ENCODE results near the gene GLRX3.
"Not testable (repeated sequence)": the region's sequence is repeated elsewhere in the genome, so short reads cannot be mapped to it uniquely, and the experiment has no call there.

GLRX3 gene

DNA sequence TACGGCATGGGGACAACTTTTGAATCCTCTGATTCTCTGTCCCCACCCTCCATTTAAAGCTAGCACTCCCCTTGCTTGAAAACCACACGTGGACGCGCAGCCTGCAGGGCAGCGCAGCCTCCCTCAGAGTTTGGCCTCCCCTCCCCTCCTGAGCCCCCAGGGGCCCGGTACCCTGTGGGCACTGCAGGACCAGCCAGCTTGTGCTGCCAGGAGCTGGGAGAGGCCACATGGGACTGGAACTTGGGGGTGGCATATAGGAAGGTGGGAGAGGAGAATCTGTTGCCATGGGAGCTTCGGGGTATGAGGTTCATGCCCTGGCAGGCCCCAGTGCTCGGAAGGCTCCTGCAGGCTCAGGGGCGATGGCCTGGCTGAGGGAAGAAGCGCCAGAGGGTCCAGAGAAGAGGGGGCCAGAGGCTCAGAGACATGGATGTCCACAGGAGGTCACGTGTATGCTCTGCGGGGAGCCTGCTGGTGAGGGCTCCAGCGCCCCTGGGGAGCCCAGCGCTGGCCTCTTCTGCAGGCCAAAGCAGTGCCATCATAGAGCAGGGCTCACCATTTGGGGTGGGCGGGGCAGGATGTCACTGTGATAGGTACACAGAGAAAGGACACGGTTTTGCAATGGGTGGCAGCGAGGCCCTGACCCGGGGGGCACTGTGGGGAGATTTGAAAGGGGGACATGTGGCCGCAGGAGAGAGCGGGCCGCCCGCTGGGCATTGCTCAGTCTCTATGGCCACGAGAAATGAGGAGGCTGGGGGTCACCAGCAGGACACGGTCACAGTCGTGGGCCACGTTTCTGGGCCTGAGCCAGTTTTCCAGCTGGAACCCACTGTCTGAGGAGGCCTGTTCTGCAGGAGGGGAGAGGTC, 64.2 kb downstream of the GLRX3 start:
- H3K4me1 ChIP-seq (ENCODE audit: insufficient read depth, low read length, severe bottlenecking) = no peaks in the 10 kb centered on the region
- no peaks in the 10 kb centered on the region for H3K9me3 ChIP-seq (ENCODE audit: low read length)
- H3K79me2 ChIP-seq (ENCODE audit: insufficient read depth, low read length) = no peaks in the 10 kb centered on the region
- TF ChIP-seq, protein P1, sequence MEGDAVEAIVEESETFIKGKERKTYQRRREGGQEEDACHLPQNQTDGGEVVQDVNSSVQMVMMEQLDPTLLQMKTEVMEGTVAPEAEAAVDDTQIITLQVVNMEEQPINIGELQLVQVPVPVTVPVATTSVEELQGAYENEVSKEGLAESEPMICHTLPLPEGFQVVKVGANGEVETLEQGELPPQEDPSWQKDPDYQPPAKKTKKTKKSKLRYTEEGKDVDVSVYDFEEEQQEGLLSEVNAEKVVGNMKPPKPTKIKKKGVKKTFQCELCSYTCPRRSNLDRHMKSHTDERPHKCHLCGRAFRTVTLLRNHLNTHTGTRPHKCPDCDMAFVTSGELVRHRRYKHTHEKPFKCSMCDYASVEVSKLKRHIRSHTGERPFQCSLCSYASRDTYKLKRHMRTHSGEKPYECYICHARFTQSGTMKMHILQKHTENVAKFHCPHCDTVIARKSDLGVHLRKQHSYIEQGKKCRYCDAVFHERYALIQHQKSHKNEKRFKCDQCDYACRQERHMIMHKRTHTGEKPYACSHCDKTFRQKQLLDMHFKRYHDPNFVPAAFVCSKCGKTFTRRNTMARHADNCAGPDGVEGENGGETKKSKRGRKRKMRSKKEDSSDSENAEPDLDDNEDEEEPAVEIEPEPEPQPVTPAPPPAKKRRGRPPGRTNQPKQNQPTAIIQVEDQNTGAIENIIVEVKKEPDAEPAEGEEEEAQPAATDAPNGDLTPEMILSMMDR (IDR thresholded peaks at IDR 0.05; ENCODE audit: low read length) = no peak
- TF ChIP-seq EZH2 (IDR thresholded peaks at IDR 0.05; ENCODE audit: borderline replicate concordance, low read length) = no peak
- H2AFZ ChIP-seq (ENCODE audit: low read length) = no peak overlapping the region
- no peak overlapping the region for H3K27ac ChIP-seq (ENCODE audit: low read depth, low read length, poor library complexity, severe bottlenecking)
- no peaks in the 10 kb centered on the region for H3K27me3 ChIP-seq (ENCODE audit: insufficient read depth, low read length)
- no peak overlapping the region for H3K9ac ChIP-seq (ENCODE audit: low read length)
- no peaks in the 10 kb centered on the region for H3K36me3 ChIP-seq (ENCODE audit: insufficient read depth, low read length)
- no peak overlapping the region for H3K4me3 ChIP-seq (ENCODE audit: low read depth, low read length, poor library complexity, severe bottlenecking)
- no peaks in the 10 kb centered on the region for H3F3A ChIP-seq (ENCODE audit: insufficient read depth, low read length)
- H4K20me1 ChIP-seq (ENCODE audit: insufficient read depth, low read length) = no peaks in the 10 kb centered on the region
- no peak overlapping the region for H3K4me2 ChIP-seq (ENCODE audit: low read length)
- H3K9me2 ChIP-seq (ENCODE audit: low read depth, low read length) = no peaks in the 10 kb centered on the region

DNA sequence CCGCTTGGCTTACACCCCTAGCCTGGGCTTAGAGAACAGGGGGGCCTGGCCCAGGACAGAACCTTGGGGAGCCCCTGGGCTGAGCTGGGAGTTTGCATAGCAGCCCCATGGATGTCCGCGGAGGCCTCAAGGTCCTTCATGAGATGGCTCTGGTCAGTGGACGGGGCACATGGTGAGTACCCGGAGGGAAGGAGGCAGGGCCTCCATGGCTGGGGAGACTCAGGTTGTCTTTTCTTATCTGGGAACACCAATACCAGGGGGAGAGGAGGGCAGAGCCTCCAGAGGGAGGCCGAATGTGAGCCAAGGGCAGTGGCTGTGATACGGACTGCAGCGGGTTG, 64.8 kb downstream of the GLRX3 start:
- H3K4me1 ChIP-seq (ENCODE audit: insufficient read depth, low read length, severe bottlenecking) = no peaks in the 10 kb centered on the region
- H3K4me2 ChIP-seq (ENCODE audit: low read length) = no peak overlapping the region
- H3K9ac ChIP-seq (ENCODE audit: low read length) = no peak overlapping the region
- no peaks in the 10 kb centered on the region for H3K36me3 ChIP-seq (ENCODE audit: insufficient read depth, low read length)
- H3K9me3 ChIP-seq (ENCODE audit: low read length) = no peaks in the 10 kb centered on the region
- H3K79me2 ChIP-seq (ENCODE audit: insufficient read depth, low read length) = no peaks in the 10 kb centered on the region
- TF ChIP-seq EZH2 (IDR thresholded peaks at IDR 0.05; ENCODE audit: borderline replicate concordance, low read length) = no peak
- TF ChIP-seq, protein P1 (IDR thresholded peaks at IDR 0.05; ENCODE audit: low read length) = no peak
- no peaks in the 10 kb centered on the region for H3F3A ChIP-seq (ENCODE audit: insufficient read depth, low read length)
- H3K27ac ChIP-seq (ENCODE audit: low read depth, low read length, poor library complexity, severe bottlenecking) = no peak overlapping the region
- no peaks in the 10 kb centered on the region for H3K9me2 ChIP-seq (ENCODE audit: low read depth, low read length)
- no peak overlapping the region for H3K4me3 ChIP-seq (ENCODE audit: low read depth, low read length, poor library complexity, severe bottlenecking)
- no peaks in the 10 kb centered on the region for H4K20me1 ChIP-seq (ENCODE audit: insufficient read depth, low read length)
- H3K27me3 ChIP-seq (ENCODE audit: insufficient read depth, low read length) = no peaks in the 10 kb centered on the region
- H2AFZ ChIP-seq (ENCODE audit: low read length) = no peak overlapping the region

DNA sequence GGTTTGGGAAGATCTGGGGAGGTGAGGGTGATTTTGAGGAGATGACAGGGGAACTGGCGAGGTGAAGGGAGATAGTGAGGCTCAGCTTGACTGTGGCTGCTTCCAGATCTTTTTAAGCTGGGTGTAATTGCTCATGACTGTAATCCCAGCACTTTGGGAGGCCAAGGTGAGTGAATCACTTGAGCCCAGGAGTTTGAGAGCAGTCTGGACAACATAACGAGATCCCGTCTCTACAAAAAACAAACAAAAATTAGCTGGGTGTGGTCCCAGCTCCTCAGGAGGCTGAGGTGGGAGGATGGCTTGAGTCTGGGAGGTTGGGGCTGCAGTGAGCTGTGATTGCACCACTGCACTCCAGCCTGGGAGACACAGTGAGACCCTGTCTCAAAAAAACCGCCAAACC, 66.0 kb downstream of the GLRX3 start:
- H3K4me2 ChIP-seq (ENCODE audit: low read length) = not testable (repeated sequence)

More for the DNA sequence above, 66.0 kb downstream of the GLRX3 start:
- not testable (repeated sequence) for H3F3A ChIP-seq (ENCODE audit: insufficient read depth, low read length); H3K4me3 ChIP-seq (ENCODE audit: low read depth, low read length, poor library complexity, severe bottlenecking); H4K20me1 ChIP-seq (ENCODE audit: insufficient read depth, low read length); H3K27me3 ChIP-seq (ENCODE audit: insufficient read depth, low read length); H3K36me3 ChIP-seq (ENCODE audit: insufficient read depth, low read length); H3K4me1 ChIP-seq (ENCODE audit: insufficient read depth, low read length, severe bottlenecking); H3K27ac ChIP-seq (ENCODE audit: low read depth, low read length, poor library complexity, severe bottlenecking); H3K79me2 ChIP-seq (ENCODE audit: insufficient read depth, low read length); H2AFZ ChIP-seq (ENCODE audit: low read length); H3K9me2 ChIP-seq (ENCODE audit: low read depth, low read length); H3K9ac ChIP-seq (ENCODE audit: low read length); H3K9me3 ChIP-seq (ENCODE audit: low read length)

All from OCI-LY1 (cell line).